Effector memory CD4-positive, alpha-beta T cell (primary cell): ENCODE measurements around the gene NRCAM.

Source experiments
- DNase-seq, 3 donors: peaks; one replicate each; pipeline ENCODE4 v3.0.0-alpha.2; 2020
- H3K27ac ChIP-seq: 2 replicates; pipeline ENCODE4 v1.7.0; 2013; ENCODE audit warnings: mild to moderate bottlenecking, low read length, moderate library complexity; ENCODE audit not compliant: insufficient read depth, poor library complexity, severe bottlenecking
- H3K27me3 ChIP-seq: replicated peaks from 2 replicates; pipeline ENCODE4 v1.7.0; 2013; ENCODE audit warnings: mild to moderate bottlenecking, low read length; ENCODE audit not compliant: insufficient read depth, control insufficient read depth, poor library complexity, severe bottlenecking
- H3K36me3 ChIP-seq: 2 replicates; pipeline ENCODE4 v1.7.0; 2013; ENCODE audit warnings: mild to moderate bottlenecking, low read length, moderate library complexity; ENCODE audit not compliant: control insufficient read depth, insufficient read depth
- H3K4me1 ChIP-seq: 2 replicates; pipeline ENCODE4 v1.7.0; 2013; ENCODE audit warnings: low read length, mild to moderate bottlenecking; ENCODE audit not compliant: control insufficient read depth, insufficient read depth, poor library complexity, severe bottlenecking
- H3K4me3 ChIP-seq: 2 replicates; pipeline ENCODE4 v1.7.0; 2013; ENCODE audit warnings: low read length, low read depth, mild to moderate bottlenecking; ENCODE audit not compliant: insufficient read depth, poor library complexity, severe bottlenecking
- H3K9me3 ChIP-seq: 2 replicates; pipeline ENCODE4 v1.7.0; 2013; ENCODE audit warnings: mild to moderate bottlenecking, low read length, moderate library complexity; ENCODE audit not compliant: control insufficient read depth

NRCAM gene

DNA sequence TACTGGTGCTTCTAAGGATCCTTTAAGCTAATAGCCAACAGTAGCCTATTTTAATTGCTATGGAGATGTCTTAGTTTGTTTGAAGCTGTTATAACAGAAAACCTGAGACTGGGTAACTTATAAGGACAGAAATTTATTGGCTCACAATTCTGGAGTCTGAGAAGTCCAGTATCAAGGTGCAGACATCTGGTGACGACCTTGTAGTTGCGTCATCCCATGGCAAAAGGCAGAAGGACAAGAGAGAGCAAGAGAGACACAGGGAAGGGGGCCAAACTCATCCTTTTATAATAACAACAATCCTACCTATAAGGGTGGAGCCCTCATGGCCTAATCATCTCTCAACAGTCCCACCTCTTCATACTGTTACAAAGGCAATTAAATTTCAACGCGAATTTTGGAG, 39.1 kb downstream of the NRCAM start:
- H3K27ac ChIP-seq, result no peak overlapping the region
- H3K36me3 ChIP-seq, result no peaks in the 10 kb centered on the region
- no peaks in the 10 kb centered on the region for H3K4me1 ChIP-seq
- no peaks in the 10 kb centered on the region for H3K9me3 ChIP-seq
- DNase-seq, result no peak
- H3K27me3 ChIP-seq, result peaks cover 7% of the 10 kb centered on the region
- no peak overlapping the region for H3K4me3 ChIP-seq

DNA sequence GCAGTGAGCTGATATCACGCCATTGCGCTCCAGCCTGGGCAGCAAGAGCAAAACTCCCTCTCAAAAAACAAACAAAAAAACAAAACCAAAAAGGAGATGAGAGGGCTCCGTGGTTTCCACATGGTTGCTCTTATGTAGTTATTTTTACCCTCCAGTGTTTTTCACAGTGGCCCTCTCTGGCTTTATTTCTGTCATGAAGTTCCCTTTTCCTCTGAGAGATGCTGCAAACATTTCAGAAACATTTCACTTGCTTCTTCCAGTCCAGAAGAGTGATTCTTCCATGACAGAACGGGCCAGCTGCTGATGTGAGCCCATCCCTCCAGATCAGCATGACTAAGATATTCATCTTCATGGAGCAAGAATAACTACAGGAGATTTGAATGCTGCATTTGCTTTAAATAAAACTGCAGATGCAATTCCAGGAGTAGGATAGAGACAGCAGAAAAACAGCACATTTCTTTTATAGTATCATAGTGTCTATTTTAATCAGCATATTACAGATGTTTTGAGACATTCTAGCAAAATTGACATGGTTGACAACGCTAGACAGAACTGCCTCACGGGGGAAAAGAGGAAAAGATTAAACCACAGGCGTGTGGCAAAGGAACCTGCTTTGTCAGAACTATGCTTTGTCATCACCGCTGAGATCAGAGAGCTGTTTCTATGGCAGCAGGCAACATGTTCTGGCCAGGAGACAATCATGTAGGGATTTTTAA, 40.3 kb downstream of the NRCAM start:
- H3K27me3 ChIP-seq, result peaks cover 7% of the 10 kb centered on the region
- H3K4me3 ChIP-seq, result no peak overlapping the region
- H3K4me1 ChIP-seq, result no peaks in the 10 kb centered on the region
- H3K9me3 ChIP-seq, result no peaks in the 10 kb centered on the region
- DNase-seq, result no peak
- H3K27ac ChIP-seq, result no peak overlapping the region
- H3K36me3 ChIP-seq, result no peaks in the 10 kb centered on the region

DNA sequence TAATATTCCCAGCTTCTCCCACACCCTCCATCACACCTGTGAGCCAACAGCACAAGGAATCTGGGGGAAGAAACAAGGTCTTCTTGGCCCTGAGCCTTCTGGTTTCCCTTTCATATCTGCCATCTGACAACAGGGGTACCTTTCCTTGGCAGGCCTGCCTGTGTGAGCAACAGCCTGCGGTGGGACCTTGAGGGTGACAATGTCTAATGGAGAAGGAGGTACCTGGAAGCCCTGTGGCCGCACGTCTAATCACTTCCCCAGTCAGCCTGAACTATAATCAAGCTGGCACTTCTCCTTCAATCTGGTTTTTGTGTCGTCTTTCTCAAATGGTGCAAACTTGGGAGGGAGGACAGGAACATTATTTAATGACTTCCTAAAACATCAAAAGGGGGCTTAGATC, 41.2 kb downstream of the NRCAM start:
- Histone ChIP-seq H3K4me1 (no peaks in the 10 kb centered on the region), H3K9me3 (no peaks in the 10 kb centered on the region), H3K36me3 (no peaks in the 10 kb centered on the region), H3K4me3 (no peak overlapping the region), H3K27ac (no peak overlapping the region), H3K27me3 (peaks cover 7% of the 10 kb centered on the region)
- DNase-seq, result no peak

DNA sequence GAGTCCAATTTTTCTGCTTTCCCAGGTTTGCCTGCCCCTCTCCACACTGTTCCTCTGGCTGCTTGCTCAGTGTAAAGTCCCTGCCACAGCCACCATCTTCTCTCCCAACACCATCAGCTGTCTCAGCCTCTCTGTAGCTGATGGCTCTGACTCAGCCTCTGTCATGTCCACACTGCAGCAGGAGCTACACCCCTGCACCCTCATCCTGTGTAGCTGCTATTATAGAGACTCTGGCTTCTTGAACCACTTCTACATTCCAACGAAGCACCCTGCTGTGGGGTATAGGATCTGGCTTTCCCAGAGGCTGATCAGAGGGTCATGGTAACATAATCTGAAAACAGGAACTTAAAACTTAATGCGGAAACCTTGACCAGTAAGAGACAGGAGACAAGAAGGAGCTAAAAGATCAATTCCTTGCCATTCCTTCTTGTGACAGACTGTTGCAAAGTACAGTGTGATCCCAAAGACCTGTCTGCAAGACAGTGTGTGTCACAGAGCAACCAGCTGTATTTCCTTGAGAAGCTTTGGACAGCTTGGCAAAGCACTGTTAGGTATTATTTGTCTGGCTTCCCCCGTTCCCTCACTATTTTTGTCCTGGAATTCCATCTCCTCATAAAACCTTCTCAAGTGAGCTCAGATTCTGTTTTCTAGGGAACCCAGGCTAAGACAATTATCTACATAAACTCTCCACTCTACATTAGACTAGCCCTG, 42.3 kb downstream of the NRCAM start:
- Histone ChIP-seq H3K27me3 (peaks cover 7% of the 10 kb centered on the region), H3K9me3 (no peaks in the 10 kb centered on the region), H3K36me3 (no peaks in the 10 kb centered on the region), H3K4me1 (no peaks in the 10 kb centered on the region), H3K4me3 (no peak overlapping the region), H3K27ac (no peak overlapping the region)
- DNase-seq, result no peak

DNA sequence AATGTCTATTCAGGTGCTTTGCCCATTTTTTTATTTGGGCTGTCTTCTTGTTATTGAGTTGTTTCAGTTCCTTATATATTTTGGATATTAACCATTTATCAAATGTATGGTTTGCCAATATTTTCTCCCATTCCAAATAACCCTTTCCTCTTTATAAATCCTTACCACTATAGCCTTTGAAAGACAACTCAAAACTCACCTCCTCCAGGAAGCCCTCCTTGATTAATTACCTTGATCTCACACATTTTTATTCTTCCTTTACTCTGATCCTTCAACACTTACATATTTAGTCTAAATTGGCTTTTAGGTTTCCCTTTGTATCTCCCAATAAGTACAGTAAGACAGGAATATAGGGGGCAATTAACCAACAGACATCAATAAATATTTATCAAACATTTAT, 42.9 kb downstream of the NRCAM start:
- H3K9me3 ChIP-seq, result no peaks in the 10 kb centered on the region
- no peaks in the 10 kb centered on the region for H3K4me1 ChIP-seq
- DNase-seq, result no peak
- peaks cover 7% of the 10 kb centered on the region for H3K27me3 ChIP-seq
- no peak overlapping the region for H3K27ac ChIP-seq
- H3K36me3 ChIP-seq, result no peaks in the 10 kb centered on the region
- no peak overlapping the region for H3K4me3 ChIP-seq

DNA sequence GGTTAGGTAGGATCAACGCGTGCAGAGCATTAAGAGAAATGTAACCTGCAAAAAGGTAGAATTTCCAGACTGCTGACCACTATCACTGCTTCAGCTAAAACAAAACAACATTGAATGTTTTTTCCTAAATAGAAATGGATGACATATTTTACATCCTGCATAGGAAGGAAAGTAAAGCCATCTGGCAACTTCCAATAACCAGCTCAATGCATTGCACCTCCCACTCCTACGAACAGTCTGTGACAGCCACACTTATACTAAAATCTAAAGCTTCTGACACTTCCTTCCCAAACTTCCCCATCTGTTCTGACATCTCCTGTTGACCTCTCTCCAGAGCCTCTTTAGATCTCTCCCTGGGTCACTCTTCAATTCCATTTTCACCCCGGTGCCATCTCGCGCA, 47.1 kb downstream of the NRCAM start:
- no peak for DNase-seq
- no peaks in the 10 kb centered on the region for H3K4me1 ChIP-seq
- peaks cover 3% of the 10 kb centered on the region for H3K27me3 ChIP-seq
- no peaks in the 10 kb centered on the region for H3K36me3 ChIP-seq
- H3K9me3 ChIP-seq, result no peaks in the 10 kb centered on the region
- H3K4me3 ChIP-seq, result no peak overlapping the region
- no peak overlapping the region for H3K27ac ChIP-seq

DNA sequence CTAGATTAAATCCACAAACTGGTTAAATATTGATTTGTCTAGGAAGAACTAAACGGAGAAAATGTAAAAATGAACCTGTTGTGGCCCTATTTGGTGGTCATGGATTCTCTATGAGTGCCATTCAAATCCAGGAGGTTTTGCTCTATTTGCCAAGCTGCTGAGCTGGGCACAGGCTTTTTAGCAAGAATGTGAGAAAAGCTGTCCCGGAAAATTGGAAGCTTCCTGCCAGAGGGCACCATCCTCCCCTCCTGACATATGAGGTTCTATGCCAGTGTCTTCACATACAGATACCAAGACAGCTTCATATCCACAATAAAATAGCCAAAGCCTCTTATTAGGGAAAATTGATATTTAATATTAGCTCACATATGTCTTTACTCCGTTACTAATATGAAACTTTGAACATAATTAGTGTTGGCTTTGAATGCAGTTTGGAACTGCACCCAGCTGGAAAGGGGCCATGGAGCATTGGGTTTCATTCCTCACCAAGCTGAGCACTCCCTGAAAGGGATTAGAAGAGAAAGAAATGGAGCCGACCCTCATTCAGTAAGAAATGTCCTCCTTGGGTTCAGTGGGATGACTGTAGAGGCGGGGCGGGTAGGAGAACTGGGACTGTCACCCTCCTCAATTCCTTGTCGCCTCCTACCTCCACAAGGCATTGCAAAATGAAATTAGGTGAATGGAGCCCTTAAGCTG, 47.8 kb downstream of the NRCAM start:
- Histone ChIP-seq H3K9me3 (no peaks in the 10 kb centered on the region), H3K27me3 (no peaks in the 10 kb centered on the region), H3K4me1 (no peaks in the 10 kb centered on the region), H3K27ac (no peak overlapping the region), H3K36me3 (no peaks in the 10 kb centered on the region), H3K4me3 (no peak overlapping the region)
- no peak for DNase-seq

DNA sequence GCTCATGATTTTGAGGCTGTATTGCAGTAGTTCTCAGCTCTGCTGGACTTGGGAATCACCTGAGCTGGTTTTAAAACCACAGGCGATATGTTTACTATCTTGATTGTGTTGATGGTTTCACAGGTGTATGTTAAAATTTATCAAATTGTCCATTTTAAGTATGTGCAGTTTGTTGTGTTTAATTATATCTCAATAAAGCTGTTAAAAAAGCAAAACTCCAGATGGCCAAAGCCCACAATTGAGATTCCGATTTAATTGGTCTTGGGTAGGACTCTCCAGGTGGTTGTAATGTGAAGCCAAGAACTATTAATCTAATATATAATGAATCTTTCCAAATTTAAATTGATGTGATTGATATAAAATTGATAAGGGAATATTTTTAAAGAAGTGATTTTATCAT, 48.6 kb downstream of the NRCAM start:
- DNase-seq, result no peak
- H3K27ac ChIP-seq, result no peak overlapping the region
- H3K9me3 ChIP-seq, result no peaks in the 10 kb centered on the region
- no peak overlapping the region for H3K4me3 ChIP-seq
- H3K4me1 ChIP-seq, result no peaks in the 10 kb centered on the region
- no peaks in the 10 kb centered on the region for H3K27me3 ChIP-seq
- no peaks in the 10 kb centered on the region for H3K36me3 ChIP-seq

DNA sequence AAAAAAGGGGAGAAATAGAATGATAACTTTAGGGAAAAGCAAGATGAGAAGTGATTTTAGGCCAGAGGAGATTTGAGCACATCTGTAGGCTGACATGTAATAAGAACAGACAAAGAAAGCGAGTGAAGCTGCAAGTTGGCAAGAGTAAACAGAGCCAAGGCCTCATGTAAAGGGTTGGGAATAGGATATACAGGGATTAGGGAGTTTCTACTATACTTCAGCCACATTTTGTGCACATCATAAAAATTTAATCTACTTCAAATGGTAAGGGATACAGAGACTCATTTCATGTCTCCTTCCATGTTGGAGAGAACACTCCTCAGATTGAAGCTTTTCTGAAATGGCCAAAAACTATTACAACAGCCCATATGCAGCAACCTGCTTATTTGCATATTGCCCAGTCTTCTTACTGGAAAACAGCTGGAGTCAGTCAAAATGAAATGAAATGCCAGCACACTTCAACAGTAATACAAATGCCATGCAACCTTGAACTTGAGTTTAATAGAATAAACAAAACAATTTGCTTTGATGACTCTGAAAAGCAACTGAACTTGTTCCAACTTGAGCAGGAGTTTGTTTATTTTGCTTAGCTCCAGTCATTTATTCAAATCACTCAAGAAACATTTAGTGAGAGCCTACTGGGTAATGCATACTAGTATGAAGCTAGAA, 49.9 kb downstream of the NRCAM start:
- no peaks in the 10 kb centered on the region for H3K36me3 ChIP-seq
- no peak for DNase-seq
- H3K4me3 ChIP-seq, result no peak overlapping the region
- no peaks in the 10 kb centered on the region for H3K4me1 ChIP-seq
- no peak overlapping the region for H3K27ac ChIP-seq
- H3K27me3 ChIP-seq, result no peaks in the 10 kb centered on the region
- H3K9me3 ChIP-seq, result no peaks in the 10 kb centered on the region
